Activated effector memory CD4-positive, alpha-beta T cell treated with Interleukin-2 at 50 U/mL for 16 hours (primary cell): ENCODE results near the gene MPRIP.
A peak's percentile ranks its signal among the peaks of the same experiment; 100 is the strongest.
"Not testable (repeated sequence)": the region's sequence is repeated elsewhere in the genome, so short reads cannot be mapped to it uniquely, and the experiment has no call there.

Source experiments
- DNase-seq: peaks from one replicate; pipeline ENCODE4 v3.0.0-alpha.2; 2020

MPRIP gene

DNA sequence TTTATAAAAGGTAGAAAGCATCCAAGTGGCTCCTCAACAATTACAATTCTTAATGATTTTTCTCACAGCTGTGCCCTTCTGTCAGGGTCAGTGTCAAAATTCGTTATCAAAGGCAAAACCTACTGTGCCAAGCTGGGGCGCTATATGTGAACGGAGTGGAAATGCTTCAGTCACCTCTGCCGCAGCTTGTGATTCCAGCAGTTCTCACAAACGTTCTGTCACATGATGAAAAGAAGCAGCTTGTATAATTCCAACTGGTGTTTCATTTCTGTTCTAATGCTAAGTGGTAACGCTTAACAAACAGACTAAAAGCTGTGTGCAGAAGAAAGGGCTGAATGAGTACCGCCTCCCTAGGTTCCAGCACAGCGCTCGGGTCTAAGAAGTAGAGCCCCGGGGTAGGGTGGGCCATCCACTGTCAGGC is 149.7 kb downstream of the MPRIP start:
- DNase-seq, result no peak

DNA sequence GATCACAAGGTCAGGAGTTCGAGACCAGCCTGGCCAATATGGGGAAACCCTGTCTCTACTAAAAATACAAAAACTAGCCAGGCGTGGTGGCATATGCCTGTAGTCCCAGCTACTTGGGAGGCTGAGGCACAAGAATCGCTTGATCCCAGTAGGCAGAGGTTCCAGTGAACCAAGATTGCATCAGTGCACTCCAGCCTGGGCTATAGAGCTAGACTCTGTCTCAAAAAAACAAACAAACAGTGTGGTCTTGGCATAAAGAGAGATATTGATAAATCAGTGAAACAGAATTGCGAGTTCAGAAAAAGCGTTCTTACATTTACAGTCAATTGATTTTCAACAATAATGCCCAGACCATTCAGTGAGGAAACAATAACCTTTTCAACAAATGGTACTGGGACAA is 153.2 kb downstream of the MPRIP start:
- not testable (repeated sequence) for DNase-seq

DNA sequence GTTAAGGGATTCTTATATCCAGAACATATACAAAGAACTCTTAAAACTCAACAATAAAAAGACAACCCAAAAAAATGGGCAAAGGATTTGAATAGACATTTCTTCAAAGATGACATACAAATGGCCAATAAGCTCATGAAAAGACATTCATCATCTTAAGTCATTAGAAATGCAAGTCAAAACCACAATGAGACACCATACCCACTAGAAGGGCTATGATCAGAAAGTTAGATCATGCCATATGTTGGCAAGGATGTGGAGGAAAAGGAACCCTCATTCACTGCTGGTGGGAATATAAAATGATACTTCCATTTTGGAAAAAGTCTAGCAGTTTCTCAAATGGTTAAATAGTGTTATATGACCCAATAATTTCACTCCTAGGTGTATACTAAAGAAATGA is 154.5 kb downstream of the MPRIP start:
- no peak for DNase-seq

DNA sequence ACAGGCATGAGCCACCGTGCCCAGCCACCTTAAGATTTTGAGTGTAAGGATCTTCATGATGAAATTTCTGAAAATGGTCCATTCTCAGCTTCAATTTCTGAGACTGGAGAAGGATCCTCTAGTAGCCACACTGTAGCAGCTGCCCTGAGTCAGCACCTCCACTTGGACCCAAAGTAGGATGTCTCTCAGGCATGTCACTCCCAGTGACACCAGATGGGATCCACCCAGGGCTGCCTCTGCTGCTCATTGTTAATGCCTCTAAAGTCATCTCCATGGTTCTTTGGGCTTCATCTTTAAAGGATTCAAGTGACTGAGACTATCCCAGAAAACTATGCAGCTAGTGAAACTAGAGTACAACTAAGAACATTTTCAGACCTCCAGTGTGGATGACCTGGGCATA is 156.0 kb downstream of the MPRIP start:
- no peak for DNase-seq

DNA sequence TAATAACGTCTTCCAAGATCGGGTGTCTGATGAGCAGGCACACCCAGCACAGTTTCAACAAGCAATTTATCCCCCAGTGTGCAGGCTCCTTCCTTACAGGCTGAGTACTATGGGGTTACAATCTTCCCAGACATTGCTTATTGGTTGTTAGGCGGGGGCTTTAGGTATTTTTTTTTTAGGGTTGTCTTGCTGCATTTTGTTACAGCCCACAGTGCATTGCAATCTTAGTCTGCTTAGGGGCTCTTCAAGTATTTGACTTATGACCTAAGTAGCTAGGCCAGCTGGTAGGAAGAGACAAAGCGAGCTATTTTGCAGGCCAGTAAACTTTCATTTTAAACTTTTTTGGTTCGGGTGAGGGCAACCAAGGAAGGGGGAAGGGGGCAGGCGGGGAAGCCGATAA is 158.1 kb downstream of the MPRIP start:
- no peak for DNase-seq

DNA sequence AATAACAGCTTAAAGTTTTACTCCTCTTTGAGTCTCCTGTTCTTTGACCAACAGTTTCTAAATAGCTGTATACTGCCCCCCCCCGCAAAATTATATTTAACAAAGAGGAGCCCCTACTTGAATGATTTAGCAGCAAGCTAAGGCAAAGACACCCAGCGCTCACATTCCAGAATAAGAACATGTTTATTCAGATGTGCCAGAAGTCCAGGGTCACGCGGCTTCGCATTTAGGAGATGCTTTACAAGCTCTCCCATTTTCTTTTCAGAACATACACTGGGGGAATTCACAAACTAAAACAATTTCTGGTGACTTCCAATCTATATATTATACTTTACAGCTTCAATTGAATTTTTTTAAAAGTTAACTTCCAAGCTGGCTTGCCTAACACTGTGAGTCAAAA is 158.6 kb downstream of the MPRIP start:
- DNase-seq, result no peak

DNA sequence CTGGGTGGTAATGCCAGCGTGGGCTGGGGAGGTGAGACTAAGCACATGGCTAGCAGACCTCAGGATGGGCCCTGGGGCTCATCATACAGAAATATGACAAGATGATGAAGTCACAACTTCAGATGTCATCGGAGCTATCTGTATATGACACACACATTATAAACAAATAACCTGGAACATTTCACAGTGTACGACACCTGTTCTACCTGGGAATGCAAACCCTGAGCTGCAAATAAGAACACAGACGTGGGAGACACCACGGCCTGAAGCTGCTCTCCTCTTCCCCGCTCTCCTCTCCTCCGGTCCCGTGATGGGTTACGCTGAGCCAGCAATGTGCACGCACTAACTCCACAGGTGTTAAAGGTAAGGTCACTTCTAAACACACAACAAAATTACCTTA is 159.0 kb downstream of the MPRIP start:
- DNase-seq, result no peak

DNA sequence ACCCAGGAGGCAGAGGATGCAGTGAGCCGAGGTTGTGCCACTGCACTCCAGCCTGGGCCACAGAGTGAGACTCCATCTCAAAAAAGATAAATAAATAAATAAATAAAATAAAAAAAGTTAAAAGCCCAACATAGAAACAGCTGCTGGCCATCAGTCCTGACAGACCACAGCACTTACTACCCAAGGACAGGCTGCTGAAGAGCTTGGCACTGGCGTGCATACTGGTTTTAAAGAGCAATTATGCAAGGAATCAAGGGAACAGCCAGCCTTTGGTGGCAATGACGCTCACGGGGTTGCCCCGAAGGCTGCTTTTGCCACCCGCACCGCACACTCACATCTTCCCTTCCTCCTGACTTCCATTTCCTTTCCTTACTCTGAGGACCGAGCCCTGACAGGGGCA is 159.7 kb downstream of the MPRIP start:
- DNase-seq, result no peak

DNA sequence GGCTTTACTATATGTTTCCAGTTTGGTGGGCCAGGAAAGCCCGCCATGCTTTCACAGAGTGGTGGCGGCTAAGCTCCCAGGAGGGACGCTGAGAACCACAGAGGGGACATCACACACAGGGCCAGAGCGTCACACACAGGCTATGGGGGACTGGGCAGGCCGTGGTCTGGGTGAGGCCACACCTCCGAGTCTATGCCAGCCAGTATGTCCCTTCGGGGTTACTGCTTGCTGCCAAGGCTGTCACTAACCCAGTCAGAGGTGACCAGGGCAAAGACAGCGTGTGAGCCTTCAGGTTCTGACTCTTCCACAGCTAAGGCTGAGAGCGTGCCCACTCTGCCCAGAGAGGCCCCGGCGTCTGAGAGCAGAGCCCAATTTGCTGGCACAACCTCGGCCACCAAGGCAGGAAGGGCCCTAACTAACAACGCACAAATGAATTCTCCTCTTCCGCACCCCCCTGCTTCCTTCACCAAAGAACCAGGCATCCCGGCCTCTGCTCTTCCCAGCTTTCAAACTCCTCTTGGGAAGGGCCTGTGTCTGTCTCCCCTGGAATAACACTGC is 161.0 kb downstream of the MPRIP start:
- DNase-seq, result no peak

DNA sequence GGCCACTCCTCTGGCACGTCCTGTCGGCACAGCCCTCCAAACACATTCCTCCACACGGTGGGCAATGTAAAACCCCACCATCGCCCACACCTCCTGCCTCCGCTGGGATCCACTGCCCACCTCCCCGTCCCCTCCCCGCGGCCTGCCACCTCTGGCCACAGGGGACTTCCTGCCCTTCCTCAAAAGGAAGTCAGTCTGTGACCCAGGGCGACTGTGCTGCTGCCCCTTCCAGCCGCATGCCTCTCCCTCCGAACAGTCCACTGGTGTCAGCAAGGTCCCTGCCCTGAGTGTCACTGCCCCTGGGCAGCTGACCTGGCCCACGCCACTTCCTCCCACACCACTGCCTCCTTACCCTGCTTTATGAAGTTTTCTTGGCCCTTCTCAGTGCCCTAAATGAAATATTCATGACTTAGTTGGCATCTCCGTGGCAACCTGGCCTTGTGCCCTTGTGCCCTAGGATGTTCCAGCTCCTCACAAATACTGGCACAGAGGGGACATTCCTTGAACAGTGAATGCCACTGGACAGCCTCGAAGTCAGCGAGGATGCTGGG is 161.9 kb downstream of the MPRIP start:
- no peak for DNase-seq

DNA sequence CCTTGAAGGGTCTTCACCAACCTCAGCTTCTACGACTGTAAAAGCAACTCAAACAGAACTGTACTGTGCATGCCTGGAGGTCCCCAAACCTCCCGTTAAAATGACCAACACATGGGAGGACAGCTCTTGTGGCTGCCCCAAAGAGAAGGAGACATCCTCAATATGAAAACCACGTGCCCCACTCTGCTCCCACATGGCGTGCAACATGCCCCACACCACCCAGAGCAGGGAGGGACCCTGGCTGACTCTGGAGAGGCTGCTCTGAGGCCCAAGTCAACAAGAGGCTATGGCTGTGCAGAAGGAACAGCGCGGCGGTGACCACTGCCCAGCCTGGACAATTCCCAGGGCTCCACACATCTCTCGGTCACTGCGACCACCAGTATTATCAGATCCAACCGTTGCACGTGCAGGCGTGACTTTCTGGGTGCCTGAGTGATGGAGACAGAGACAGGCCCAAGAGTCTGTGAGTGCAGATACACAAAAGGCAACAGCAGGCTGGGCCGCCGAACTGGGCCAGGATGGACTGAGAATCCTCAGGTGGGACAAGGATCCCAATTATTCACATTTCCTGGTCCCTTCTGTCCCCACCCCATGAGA is 162.5 kb downstream of the MPRIP start:
- no peak for DNase-seq

DNA sequence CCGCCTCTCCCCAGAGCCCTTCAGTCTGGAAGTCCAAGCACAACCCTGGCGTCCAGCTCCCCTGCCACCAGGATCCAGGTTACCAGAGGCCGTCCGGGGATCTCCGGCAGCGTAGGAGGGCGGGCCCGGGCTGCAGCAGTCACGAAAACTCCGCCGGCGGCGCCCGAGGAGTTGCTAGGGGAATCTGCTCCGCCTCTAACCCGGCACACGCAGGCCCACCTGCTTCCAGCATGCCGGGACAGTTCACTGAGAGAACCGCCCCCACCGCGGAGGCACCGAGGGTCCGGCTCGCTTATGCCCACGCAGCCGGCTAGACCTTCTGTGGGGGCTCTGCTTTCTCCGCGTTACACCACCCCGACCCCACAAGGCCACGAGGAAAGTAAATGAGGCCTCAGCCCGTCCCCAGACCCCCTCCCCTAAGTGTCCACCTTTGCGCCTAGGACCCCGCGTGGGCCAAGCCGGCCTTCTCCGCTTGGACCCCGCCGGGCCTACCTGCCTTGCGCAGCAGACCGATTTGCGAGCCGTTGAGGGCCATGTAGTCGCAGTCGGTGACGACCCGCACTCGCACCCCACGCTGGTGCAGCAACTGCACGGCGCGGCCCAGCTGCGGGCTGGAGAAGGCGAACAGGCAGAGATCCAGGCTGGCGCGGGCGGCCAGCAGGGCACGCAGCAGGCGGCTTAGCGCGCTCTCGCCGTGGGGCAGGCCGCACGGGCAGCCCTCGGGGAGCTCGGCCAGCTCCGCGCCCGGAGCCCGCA is 163.3 kb downstream of the MPRIP start:
- DNase-seq, result peak; percentile 50

DNA sequence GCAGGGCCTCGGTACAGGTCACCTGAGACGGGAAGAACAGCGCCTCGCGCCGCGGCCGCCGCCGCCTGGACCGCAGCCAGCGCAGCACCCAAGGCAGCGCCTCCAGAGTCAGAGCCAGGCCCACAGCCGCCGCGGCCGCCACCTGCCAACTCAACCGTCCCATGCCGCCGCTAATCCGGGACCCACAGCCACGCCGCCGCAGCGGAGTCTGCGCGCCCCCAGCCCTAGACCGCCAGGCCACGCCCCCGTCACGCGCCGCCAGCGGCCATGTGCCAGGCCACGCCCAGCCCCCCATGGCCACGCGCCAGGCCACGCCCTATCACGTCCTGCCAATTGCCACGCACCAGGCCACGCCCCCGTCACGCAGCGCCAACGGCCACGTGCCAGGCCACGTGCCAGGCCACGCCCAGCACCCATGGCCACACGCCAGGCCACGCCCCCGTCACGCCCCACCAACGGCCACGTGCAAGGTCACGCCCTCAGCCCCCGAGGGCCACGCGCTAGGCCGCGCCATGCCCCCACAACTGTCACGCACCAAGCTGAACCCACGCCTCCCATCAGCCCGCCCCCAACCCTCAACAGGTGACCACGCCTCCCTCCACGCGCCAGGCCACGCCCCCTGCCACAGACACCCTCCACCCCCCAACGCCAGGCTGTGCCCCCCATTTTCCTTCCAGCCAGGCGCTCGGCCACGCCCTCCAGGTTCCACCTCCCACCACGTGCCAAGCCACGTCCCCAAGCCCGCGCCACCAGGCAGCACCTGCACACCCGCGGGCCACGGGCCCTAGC is 164.1 kb downstream of the MPRIP start, which contains the start of gene PLD6:
TSS of gene PLD6 (minus strand) at position 210 of the 789 bp plus-strand sequence. CDS start at position 163, 47 bp downstream.
- DNase-seq, result peak; percentile 89

DNA sequence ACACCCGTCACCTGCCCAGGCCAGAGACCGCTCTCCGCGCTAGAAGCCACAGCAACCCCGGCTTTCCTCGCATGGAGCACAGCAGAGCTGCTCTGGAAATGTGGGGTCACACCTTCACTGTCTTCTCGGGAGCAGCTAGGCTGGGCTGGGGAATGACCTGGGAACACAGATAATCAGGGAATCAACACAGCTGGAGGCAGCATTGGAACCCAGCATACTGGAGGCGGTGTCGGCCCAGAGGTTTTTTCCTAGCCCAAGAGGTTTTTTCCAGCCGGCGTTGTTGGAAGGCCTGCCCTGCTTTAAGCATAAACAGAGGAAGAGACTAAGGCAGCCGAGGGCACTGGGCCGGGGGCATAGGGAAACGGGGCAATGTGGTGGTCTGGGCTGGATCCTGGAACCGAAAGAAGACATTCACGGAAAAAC is 164.7 kb downstream of the MPRIP start:
- no peak for DNase-seq

DNA sequence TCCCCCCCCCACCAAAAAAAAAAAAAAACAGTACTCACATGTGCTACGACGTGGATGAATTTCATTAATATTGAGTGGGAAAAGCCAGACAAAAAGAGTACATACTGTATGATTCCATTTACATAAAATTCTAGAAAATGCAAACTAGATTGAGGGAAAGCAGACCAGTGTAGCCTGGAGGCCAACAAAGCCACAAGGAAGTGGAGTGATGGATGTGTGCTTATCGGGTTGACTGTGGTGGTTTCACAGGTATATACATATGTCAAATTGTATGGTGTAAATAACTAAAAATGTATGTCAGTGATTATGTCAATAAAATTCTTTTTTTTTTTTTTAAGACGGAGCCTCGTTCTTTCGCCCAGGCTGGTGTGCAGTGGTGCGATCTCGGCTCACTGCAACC is 165.7 kb downstream of the MPRIP start:
- no peak for DNase-seq

DNA sequence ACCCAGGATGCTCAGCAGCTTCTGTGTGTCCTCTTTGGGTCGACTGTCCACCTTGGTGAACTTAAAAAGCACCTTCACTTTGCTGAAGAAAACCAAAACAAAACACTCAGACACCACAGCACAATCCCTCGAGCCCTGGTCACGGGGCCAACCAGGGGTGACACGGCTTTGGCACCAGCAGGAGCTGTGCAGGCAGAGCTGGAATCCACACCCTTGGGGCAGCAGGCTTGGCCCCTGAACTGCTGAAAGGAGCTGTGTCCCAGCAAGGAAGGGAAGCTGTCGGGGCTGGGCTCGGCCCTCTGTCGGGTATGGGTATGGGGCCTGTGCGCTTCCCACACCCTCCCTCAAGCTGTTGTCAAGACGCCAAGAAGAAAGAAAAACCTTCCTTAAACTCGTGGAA is 171.5 kb downstream of the MPRIP start:
- no peak for DNase-seq

DNA sequence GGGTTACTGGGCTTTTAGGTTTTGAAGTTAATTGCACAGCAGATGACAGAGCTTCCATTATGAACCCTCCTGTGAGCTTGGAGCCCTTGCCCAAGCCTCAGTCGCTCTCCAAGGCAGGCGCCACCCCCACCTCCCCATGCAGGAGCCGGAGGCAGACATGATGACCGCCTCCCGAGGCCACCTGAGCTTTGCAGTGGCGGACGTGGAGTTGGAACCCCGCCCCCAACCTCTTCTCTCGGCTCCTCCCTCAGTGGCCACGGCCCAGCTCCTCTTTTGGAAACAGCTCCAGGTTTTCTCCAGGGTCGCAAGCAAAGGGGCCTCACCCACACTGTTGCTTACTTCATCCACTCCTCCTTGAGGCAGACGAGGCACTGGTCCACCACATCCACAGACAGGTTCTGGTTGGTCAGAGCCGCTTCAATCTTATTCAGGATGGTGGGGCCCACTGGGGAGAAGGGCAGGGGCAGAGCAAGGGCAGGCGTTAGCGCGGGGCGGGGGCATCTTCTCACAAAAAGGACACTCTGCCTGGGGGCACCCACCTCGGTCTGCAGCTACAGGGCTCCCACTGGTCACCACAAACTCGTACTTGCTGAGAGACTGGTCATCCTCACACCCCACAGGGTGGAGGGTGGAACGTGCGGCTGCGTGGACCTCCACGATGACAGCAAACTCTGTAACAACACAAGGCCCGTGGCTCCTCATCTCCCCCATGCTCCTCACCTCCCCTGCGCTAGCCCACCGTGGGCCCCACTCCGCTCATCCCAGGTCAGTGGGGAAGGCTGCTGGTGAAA is 172.6 kb downstream of the MPRIP start:
- DNase-seq, result no peak

DNA sequence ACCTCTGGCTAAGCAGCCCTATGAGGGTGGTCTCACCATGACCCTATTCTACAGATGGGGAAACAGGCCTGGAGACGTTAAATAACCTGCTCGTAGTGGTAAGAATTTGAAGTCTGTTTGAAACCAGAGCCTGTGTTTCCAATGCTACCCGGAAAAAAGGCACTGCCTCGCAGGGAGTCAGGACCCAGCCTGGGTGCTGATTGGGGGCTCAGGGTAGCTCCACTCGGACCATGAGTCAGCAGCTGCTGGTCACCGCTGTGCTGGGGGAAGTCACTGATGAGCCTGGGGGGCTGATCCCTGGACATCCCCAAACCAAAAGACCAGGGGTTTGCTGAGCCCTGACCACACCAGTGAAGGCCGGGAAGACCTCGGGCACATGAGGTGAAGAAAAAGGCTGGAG is 173.3 kb downstream of the MPRIP start:
- no peak for DNase-seq

DNA sequence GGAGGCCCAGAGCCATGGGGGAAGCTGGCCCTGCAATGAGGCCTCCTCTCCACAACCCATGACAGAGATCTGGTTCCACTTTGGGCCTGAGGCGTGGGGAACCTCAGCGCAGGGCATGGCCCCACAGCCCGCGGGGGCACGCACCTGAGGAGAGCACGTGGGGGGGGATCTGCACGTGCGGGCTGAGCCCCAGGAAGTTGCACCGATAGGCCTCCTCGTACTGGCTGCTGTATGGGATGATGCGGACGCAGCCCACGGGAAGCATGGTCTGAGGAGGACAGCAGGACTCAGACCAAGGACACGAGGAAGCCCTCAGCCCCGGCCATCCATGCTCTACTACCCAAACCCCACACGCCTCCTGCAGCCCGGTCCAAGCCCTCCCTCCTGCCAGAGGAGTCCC is 174.0 kb downstream of the MPRIP start:
- no peak for DNase-seq

DNA sequence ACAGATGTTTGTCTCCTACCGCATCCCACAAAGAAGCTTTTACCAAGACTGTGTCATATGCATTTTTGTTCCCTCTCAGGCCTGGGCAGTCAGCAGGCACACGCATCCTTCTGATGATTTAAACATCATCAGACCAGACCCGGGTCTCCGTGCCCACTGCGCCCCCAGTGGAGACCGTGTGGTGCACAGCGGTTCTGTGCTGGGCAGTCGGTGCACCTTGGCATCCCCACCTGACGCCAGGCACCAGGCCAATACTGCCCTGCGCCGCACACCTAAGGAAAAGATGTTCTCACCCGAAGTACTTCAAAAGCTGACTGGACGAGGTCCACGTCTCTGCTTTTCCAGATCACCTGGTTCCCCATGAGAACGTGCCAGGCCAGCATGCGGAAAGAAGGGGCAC is 174.5 kb downstream of the MPRIP start:
- no peak for DNase-seq

DNA sequence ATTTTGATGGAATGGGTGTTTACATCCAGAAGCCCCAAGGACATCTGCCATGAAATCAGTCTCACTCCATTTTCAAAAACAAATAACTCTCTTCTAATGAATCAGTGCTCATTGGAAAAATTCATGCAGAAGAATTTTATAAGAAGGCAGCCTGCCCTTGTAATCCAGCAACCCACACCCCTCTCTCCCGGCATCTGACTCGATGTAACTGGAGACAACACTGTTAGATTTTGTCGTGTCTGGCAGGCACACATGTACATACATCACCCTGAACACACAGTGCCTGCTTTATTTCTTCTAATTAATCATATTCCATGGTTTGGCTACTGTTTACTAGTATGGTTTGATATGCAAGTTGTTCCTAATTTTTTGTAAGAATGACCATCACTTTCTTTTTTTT is 175.7 kb downstream of the MPRIP start:
- DNase-seq, result no peak

DNA sequence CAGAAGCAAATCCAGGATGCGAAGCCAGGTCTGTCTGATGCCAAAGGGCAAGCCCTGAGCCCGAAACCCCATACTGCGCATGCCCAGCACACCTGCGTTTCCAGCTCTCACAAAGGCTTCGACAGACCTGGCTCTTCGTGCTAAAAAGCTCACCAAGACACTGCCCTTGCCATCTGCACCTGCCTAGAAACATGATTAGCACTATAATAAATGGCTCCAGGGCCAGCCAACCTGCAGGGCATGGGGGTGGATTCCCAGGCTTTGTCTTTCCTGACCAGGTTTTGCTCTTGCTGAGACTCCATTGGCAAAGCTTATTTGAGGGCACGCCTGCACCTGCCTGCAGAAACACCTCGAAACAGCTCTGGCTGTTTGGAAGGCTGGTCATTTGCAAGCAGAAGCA is 178.3 kb downstream of the MPRIP start:
- no peak for DNase-seq

DNA sequence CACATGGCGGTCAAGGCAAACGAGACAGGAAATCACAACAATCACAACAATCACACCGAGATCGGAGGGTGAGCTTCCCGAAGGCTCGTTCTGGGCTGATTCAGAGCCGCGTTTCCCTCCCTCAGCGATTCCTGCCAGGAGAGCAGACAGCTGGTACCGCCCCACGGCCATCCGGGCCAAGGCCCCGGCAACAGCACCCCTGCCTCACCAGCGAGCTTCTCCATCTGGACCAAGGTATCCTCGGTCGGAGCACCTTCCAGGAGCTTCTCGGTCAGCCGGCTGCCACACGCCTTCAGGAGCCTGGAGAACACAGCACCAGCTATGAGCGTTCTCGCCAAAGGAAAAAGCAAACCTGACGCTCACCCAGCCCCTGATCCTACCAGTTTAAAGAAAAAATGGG is 179.1 kb downstream of the MPRIP start:
- no peak for DNase-seq
